ENCODE data around the gene CELF4. TPM values are rescaled to one million over a fixed set of nuclear protein-coding genes. Genes with fewer than 3 reads are reported as not detected.

CELF4 gene
- total and polyA plus RNA-seq, 2 donors (not counting 3 experiments of a cell fraction or from before 2014, with no cell fraction given), result not detected

GRCh38 chr18:37249171-37249886, 316.3 kb downstream of the CELF4 start:
- H3K27ac ChIP-seq (ENCODE audit: insufficient read depth, low read depth, low read length), result no peak overlapping the region
- intact Hi-C loops (cut with micrococcal nuclease), result no loop called here
- CTCF ChIA-PET, result interaction anchor here (1.4 kb wide), 1 partner anchor 307 kb away, joined by 3 read pairs; no protein-coding TSS in a partner anchor
- peaks cover 18 to 20% of the 10 kb centered on the region in 2 experiments for H3K27me3 ChIP-seq (ENCODE audit: control insufficient read depth in 2 of 2, insufficient read depth in 2 of 2, low read length in 2 of 2)
- no TSS peak for BruUV-seq (replicated peaks)
- DNase-seq (ENCODE audit: low read depth, low spot score), result no peak
- TF ChIP-seq EZH2 (IDR thresholded peaks at IDR 0.05; ENCODE audit: borderline replicate concordance, low read depth, low read length, severe bottlenecking), result no peak
- no peak for TF ChIP-seq POLR2AphosphoS5 (IDR thresholded peaks at IDR 0.05; ENCODE audit: insufficient read depth, low read depth, low read length)
- no peak for TF ChIP-seq FOS (IDR thresholded peaks at IDR 0.05; ENCODE audit: borderline replicate concordance, insufficient read depth, low read length)
- TF ChIP-seq MAX (IDR thresholded peaks at IDR 0.05; ENCODE audit: insufficient read depth, insufficient read length), result no peak
- no peak for TF ChIP-seq JUN (IDR thresholded peaks at IDR 0.05; ENCODE audit: borderline replicate concordance, insufficient read depth, insufficient read length, low read depth)
- no peak for TF ChIP-seq POLR2A (IDR thresholded peaks at IDR 0.05; ENCODE audit: low read depth, low read length)
- TF ChIP-seq CTCF (IDR thresholded peaks at IDR 0.05; ENCODE audit: extremely low read depth in 1 of 2, insufficient read depth in 1 of 2, low read depth in 1 of 2, low read length in 2 of 2), result no peak
- TF ChIP-seq GATA2 (IDR thresholded peaks at IDR 0.05; ENCODE audit: insufficient read depth, insufficient read length, low read depth, low read length), result no peak
- TF ChIP-seq MYC (IDR thresholded peaks at IDR 0.05; ENCODE audit: low read depth, low read length), result no peak
- POLR2A ChIA-PET, result no interaction called here
- H3K79me2 ChIP-seq (ENCODE audit: control insufficient read depth, insufficient read depth, low read length), result no peaks in the 10 kb centered on the region
- H3K9me1 ChIP-seq (replicated peaks; ENCODE audit: control insufficient read depth, extremely low read depth, insufficient read depth, low read length), result no peaks in the 10 kb centered on the region
- no peak overlapping the region for H3K4me2 ChIP-seq (ENCODE audit: insufficient read depth, low read length)
- no peak for FAIRE-seq
- H3K9ac ChIP-seq (replicated peaks; ENCODE audit: extremely low read depth, insufficient read depth, low read length), result no peak overlapping the region
- no peaks in the 10 kb centered on the region for H3K36me3 ChIP-seq (ENCODE audit: control insufficient read depth in 2 of 2, extremely low read depth in 1 of 2, insufficient read depth in 2 of 2, low read length in 2 of 2)
- H4K20me1 ChIP-seq (replicated peaks; ENCODE audit: control insufficient read depth, extremely low read depth, insufficient read depth, low read length), result no peaks in the 10 kb centered on the region
- dilution Hi-C loops (cut with MboI; ENCODE audit: extremely low pct_ligation_motif_present, low sequenced_read_pairs), result no loop called here
- H3K4me1 ChIP-seq (ENCODE audit: control insufficient read depth, extremely low read depth, insufficient read depth, low read length), result no peaks in the 10 kb centered on the region
- no peak overlapping the region for H2AFZ ChIP-seq (ENCODE audit: low read depth, low read length)
- no peaks in the 10 kb centered on the region for H3K9me3 ChIP-seq (replicated peaks; ENCODE audit: control insufficient read depth, insufficient read depth, low read length)
- H3K4me3 ChIP-seq (replicated peaks in 1 of 3; ENCODE audit: insufficient read depth in 1 of 3, low read depth in 1 of 3, low read length in 3 of 3), result no peak overlapping the region
